ENCODE measurements around the gene ST6GALNAC3.
"Not testable (repeated sequence)": the region's sequence is repeated elsewhere in the genome, so short reads cannot be mapped to it uniquely, and the experiment has no call there.

The ST6GALNAC3 gene

GRCh38 chr1:76640092-76640491 lies 565.5 kb downstream of the ST6GALNAC3 start:
- DNase-seq (ENCODE audit: low read depth), result no peak

GRCh38 chr1:76640723-76641122 lies 566.2 kb downstream of the ST6GALNAC3 start:
- no peak for DNase-seq (ENCODE audit: low read depth)

- DNase-seq (ENCODE audit: low read depth), result no peak
Measured at GRCh38 chr1:76644139-76644538, 569.6 kb downstream of the ST6GALNAC3 start.

- DNase-seq (ENCODE audit: low read depth), result not testable (repeated sequence)
Measured at GRCh38 chr1:76652860-76653259, 578.3 kb downstream of the ST6GALNAC3 start.

GRCh38 chr1:76657623-76658022 lies 583.1 kb downstream of the ST6GALNAC3 start:
- no peak for DNase-seq (ENCODE audit: low read depth)

- no peak for DNase-seq (ENCODE audit: low read depth)
Measured at GRCh38 chr1:76659171-76659940, 584.8 kb downstream of the ST6GALNAC3 start.

- no peak for DNase-seq (ENCODE audit: low read depth)
Measured at GRCh38 chr1:76661531-76661930, 587.0 kb downstream of the ST6GALNAC3 start.

- DNase-seq (ENCODE audit: low read depth), result no peak
Measured at GRCh38 chr1:76666499-76666898, 592.0 kb downstream of the ST6GALNAC3 start.

GRCh38 chr1:76668046-76668445 lies 593.5 kb downstream of the ST6GALNAC3 start:
- no peak for DNase-seq (ENCODE audit: low read depth)

- DNase-seq (ENCODE audit: low read depth), result no peak
Measured at GRCh38 chr1:76669131-76669530, 594.6 kb downstream of the ST6GALNAC3 start.

- DNase-seq (ENCODE audit: low read depth), result no peak
Measured at GRCh38 chr1:76669624-76670315, 595.2 kb downstream of the ST6GALNAC3 start.

GRCh38 chr1:76674689-76675210 lies 600.2 kb downstream of the ST6GALNAC3 start:
- DNase-seq (ENCODE audit: low read depth), result no peak

- no peak for DNase-seq (ENCODE audit: low read depth)
Measured at GRCh38 chr1:76677416-76678405, 603.2 kb downstream of the ST6GALNAC3 start.

GRCh38 chr1:76679534-76680152 lies 605.1 kb downstream of the ST6GALNAC3 start:
- DNase-seq (ENCODE audit: low read depth), result no peak

GRCh38 chr1:76680651-76681050 lies 606.1 kb downstream of the ST6GALNAC3 start:
- DNase-seq (ENCODE audit: low read depth), result no peak

GRCh38 chr1:76682138-76682537 lies 607.6 kb downstream of the ST6GALNAC3 start:
- no peak for DNase-seq (ENCODE audit: low read depth)
